Kidney capillary endothelial cell (primary cell): ENCODE results near the gene DNAJA2.

Experiments
- DNase-seq: peaks from one replicate; pipeline ENCODE4 v3.0.0-alpha.2; 2018; ENCODE audit warnings: low spot score

DNAJA2 gene

DNA sequence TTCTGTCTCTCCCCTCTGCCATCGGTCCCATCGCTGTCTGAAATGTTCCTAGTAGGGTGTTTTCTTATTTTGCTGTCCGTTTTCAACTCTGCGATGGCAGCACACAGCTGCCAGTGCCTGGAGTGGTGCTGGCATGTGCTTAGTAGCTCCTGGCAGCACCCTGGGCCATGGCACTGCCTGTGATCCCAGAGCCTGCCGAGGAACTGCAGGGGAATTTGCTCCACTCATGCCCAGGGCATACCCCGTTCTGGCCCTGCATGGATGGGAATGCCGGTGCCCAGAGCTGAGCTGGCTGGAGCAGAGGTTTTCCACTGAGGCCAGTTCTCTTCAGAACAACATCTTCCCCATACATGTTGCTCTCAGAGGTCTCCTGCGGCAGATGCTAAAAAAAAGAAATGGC is 46.2 kb downstream of the DNAJA2 start:
- DNase-seq: no peak

DNA sequence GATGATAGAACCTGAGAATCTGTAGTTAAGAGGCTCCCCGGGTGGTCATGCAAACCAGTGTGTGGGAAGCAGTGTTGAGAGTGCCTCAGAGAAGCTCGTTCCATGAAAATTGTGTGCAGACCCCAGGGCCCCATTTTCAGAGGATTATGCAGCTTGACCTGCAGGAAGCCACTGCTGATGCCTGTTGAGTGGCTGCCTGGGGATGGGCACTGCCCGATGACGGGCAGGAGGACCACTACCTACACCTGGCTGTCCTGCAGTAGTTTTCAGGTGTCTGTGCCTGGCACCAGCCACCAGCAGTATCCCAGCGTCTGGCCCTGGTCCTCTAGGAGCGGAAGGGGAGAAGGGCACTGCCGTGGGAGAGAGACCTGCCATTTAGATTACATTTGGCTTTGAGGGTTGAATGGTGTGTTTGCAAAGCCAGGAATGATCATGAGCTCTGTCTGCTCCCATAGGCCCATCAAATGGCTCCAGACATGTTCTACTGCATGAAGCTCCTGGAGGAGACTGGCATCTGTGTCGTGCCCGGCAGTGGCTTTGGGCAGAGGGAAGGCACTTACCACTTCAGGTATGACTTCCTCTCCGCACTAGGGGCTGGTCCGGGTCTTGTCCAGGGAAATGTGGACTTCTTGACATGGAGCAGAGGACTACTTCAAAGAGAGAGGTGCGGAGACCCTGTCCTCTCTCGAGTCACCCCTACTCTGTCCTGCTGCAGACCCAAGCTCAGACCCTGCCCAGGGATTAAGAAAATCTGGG is 46.8 kb downstream of the DNAJA2 start:
- no peak for DNase-seq

DNA sequence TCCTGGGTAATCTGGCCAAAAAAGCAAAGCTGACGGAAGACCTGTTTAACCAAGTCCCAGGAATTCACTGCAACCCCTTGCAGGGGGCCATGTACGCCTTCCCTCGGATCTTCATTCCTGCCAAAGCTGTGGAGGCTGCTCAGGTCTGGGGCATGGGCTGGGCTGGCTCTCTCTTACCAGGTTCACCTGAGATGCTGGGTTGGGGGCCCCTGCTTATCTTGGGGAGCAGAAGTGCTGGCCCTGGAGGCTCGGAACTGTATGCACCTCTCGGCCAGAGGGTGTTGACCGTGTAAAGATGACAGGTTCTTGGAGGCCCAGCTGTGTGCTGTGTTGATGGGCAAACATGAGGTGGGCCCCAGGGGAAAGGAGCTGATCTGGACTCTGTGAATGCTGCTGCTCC is 49.1 kb downstream of the DNAJA2 start:
- no peak for DNase-seq

DNA sequence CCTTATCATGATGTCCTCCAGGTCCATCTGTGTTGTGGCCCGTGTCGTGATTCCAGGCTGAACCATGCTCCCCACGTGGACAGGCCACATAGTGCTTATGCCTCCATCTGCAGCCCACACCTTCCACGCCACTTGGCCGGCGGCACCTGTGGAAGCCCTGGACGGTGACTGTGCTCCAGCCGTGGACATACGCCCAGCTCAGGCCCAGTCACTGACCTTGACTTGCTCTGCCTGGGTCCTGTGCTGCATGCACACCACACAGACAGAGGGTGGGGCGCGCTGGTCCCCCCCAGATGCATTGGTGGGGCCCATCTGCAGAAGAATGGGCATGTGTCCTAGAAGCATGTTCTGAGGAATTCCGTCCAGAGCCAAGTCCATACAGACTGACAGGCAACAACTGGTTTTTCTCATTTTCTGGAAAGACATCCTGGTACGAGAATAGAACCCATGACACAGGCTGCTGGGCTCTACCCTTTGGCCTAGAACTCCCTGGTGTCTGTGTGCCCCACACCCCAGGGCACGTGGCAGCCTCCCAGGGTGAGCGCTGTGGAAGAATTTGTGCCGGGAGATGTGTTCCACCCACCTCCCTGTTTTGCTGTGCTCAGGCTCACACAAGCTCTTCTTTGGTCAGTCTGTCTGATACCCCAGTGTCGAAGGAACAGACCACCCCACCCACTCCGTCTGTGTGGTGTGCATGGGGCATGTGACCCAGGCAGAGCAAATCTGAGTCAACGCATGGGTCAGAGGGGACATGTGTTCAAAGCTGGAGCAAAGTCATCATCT is 49.8 kb downstream of the DNAJA2 start:
- no peak for DNase-seq

DNA sequence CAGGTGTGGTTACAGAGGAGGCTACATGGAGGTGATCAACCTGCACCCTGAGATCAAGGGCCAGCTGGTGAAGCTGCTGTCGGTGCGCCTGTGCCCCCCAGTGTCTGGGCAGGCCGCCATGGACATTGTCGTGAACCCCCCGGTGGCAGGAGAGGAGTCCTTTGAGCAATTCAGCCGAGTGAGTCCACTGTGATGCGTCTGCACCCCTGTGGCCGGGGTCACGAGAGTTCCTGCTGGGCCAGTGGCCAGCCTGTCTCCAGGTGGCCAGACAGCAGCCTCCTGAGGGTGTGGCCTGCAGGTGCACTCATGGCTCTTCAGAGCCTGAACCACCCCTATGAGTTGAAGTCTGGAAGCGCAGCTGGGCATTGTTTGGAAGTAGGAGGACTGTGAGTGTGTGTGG is 51.2 kb downstream of the DNAJA2 start:
- no peak for DNase-seq

DNA sequence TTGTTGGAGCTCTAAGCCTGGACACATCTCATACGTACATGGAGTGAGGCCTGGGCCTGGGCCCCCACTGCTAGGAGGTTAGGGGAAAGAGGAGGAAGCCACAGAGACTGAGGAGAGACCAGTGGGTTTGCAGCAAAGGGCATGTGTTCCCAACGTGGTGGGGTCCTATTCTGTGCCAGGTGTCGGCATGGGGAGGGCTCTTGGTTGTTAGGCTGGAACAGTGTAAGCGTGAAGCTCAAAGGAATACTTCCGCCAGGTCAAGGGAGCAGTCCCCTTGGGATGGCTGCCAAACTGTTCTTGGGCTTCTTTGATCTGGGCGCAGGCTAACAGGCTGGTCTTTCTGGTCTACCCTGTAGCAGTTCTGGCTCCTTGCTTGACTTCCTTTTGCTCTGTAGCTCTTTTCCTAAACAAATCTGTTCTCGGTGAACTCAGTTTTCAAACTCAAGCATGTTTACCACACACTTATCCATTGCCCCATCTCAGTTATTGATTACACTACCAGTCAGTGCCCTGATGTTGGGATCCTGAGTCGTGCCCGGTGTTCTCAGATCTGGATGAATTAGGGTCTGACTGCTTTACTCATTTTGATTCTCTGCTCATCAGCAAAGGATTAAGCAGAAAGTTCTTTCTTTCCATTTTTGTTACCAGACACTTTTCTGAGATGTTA is 52.9 kb downstream of the DNAJA2 start:
- no peak for DNase-seq

DNA sequence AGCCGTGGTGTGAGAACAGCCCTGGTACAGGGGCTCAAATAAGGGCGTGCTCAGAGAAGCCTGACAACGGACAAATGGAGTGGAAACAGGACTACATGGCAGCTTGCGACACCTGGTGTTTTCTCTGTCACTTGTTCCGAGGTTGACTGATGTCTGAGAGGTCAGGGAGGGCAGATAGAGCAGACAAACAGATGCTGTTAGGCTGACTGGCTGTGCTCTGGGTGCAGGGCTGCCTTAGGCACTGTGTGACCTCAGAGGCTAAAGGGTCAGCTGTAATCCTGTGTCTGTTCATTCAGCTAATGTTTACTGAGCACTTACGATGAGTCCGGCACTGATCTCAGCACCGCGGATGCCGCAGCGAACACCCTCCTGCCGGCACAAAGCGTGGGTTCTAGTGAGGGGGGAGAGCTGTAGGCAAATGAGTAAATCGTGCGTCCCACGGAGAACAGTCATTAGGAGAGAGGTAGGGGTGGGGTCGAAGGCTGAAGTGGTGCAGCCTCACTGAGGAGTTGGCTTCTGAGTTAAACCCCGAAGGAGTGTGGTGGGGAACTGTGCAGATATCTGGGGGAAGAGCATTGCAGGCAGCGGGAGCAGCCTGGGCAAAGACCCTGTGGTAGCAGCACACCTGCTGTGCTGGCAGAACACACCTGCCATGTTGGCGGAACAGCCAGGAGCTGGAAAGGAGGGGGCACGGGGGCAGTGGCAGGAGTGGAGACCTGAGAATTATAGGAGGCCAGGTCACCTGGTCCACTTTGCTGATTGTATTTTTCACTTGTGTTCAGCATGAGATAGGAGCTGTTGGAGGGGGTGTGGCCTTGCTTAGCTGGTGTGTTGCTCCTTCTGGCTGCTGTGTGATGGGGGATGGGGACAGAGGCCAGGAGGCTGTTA is 54.3 kb downstream of the DNAJA2 start:
- DNase-seq: no peak

DNA sequence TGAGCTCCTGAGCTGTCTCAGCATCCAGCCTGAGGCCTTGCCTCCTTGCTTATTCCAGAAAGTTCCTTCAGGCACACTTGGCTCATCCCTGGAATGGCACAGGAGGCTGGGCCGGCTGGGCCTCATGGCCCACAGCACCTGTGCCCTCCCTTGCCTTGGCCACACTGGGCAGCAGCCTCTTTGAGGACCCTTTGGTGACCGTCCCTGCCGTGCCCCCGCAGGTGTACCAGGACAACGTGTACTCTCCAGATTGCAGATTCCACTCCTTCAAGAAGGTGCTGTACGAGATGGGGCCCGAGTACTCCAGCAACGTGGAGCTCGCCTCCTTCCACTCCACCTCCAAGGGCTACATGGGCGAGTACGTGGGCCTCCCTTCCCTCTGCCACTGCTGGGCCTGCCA is 55.1 kb downstream of the DNAJA2 start:
- DNase-seq: no peak

DNA sequence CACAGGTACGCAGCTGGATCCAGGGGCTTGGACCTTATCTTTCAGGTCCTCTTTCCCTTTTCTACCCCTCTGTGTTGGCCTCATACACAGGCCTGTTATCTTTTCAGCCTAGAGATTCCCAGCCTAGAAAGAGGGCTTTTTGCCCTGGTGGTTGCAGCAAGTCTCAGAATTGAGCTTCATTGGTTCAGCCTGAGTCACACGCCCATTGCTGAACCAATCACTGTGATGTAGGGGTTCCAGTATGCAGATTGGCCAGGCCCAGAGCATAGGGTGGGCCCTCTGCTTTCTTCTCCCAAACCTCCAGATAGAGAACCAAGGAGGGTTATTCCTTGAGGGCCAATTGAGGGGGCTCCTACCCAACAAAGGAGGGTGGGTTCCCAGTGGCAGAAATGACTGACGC is 56.5 kb downstream of the DNAJA2 start:
- DNase-seq: no peak

DNA sequence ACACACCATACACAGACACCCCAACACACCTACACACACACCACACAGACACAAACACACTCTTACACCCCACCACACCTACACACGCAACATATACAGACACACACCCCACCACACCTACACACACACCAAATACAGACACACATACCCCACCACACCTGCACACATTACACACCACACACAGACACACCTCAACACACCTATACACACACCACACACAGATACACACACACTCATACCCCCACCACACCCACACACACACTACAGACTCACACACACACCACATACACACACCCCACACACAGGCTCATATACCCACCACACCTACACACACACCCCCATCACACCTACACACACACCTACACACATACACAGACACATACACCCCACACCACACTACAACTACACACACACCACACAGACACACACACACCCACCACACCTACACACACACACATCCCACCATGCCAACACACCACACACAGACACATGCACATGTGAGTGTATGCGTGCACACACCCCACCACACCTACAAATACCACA is 57.9 kb downstream of the DNAJA2 start:
- DNase-seq: no peak

DNA sequence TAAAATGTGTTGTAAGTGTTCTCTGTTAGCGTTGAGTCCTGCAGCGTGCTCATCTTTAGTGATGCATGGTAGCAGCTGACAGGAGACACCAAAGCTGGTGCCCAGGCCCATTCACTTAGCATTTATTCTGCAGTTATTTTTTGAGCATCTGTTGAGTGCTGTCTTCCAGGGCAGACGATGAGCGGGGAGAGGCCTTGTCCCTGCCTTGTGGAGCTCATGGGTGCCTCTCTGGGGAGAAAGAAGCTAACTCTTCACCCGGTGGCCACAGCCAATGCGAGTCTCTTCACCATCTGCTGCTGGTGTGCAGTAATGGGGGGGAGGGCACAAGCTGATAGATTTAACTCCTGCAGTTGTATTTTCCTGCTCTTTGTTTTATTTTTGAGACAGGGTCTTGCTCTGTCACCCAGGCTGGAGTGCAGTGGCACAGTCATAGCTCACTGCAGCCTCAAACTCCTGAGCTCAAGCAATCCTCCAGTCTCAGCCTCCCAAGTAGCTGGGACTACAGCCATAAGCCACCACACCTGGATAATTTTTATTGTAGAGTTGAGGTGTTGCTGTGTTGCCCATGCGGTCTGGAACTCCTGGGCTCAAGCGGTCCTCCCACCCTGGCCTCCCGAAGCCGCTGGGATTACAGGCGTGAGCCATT is 58.8 kb downstream of the DNAJA2 start:
- no peak for DNase-seq

DNA sequence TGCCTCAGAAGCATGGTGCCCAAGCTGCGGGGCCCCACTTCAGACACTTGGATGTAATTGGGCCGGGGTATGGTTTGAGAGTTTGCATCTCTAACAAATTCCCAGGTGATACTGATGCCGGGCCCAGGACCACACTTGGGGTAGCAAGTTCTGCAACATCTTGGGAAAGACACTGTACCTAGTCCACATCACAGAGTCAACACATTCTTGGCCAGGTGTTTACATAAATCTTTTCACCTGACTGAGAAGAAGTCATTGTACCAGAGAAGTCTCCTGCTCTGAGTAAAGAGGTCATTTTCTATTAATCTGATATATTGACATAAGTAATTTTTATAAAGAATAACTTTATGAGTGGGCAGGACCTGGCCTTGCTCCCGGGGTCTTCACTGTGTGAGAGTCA is 61.8 kb downstream of the DNAJA2 start:
- DNase-seq: no peak

DNA sequence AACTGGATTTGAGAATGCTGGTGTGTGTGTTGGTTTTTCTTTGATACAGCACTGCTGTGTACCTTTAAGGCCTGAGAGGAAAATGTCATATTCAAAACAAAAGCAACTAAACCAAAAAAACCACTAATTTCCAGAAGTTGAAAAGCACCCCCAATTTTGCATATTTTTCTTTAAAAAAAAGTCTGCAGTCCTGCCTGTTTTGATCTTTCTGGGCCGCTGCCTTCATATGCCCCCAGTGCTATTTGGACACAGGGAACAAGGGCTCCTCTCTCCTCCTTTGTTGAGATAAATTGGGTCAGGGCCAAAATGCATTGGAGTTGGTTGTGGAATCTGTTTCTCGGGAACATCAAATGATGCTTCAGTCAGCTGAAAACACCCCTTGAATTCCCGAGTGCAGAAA is 62.4 kb downstream of the DNAJA2 start:
- DNase-seq: no peak

DNA sequence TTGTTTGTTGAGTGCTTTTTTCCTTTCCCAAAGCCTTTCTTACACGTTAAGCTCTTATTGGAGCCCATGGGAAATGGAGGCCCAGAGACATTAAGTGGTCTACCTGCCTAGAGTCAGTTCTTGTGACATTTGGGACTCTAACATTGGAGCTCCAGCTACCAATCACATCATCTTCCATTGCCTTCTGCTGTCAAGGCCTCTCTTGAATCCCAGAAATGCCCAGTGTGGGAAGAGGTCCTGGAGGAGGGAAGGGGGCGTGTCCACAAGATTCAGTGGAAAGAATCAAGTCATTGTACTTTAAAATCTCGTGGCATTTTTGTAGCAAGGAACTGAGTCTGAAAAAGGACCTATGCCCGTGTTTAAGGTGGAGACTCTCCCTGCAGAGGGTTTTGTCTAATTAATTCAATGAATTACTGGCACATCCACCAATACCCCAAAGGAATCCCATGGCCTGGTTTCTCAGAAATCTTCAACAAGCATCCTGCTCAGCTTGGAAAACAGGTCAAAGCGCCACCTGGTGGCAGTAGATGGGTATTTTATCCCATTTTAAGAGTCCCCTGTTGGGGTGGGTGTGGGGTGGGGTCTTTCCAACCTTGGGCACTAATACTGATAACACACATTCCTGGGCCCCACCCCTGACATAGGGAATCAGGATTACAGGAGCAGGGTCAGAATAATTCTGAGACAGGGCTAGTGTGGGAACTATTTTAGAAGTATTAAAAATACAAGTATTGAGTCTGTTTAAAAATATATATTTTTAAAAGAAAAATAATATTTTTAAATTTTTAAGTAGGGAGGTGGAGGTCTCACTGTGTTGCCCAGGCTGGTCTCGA is 64.7 kb downstream of the DNAJA2 start:
- peak; percentile 59 for DNase-seq

- no peak for DNase-seq
Measured at GRCh38 chr16:46907061-46907774, 66.3 kb downstream of the DNAJA2 start.

DNA sequence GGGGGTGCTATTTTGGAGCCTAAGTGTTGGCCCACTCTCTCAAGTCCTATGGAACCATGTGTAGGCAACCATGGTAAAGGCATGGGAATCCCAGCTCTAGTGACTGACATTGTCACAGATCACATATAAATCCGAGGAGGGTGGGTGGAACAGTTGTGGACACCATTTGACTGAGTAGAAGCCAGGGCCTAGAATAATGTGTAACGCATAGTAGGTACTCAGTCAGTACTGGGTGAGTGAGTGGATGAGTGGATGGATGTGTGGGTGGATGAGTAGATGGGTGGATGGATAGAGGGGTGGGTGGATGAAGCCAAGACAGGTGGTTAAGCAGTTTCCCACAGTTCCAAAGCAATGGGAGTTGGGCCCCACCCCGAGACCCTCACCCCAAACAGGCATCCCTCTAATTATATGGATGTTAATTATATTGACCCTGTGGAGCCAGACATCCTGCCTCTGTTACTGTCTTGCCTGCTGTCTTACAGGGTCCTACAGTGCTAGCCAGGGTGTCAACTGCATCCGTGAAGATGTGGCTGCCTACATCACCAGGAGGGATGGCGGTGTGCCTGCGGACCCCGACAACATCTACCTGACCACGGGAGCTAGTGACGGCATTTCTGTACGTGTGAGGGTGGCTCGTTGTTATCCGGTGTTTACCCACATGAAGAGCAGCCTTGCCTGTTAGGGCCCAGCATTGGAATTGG is 67.0 kb downstream of the DNAJA2 start:
- no peak for DNase-seq
